HG02759 (cell line): ENCODE data around the gene CTIF.

Experiments
- ATAC-seq: cut with Tn5 transposase; IDR thresholded peaks from one replicate; pipeline ENCODE4 v1.9.1; 2021; ENCODE audit warnings: mild to moderate bottlenecking, moderate library complexity; ENCODE audit not compliant: unreplicated experiment

The CTIF gene

GRCh38 chr18:48662011-48662661 is 123.3 kb downstream of the CTIF start:
- no peak for ATAC-seq

DNA sequence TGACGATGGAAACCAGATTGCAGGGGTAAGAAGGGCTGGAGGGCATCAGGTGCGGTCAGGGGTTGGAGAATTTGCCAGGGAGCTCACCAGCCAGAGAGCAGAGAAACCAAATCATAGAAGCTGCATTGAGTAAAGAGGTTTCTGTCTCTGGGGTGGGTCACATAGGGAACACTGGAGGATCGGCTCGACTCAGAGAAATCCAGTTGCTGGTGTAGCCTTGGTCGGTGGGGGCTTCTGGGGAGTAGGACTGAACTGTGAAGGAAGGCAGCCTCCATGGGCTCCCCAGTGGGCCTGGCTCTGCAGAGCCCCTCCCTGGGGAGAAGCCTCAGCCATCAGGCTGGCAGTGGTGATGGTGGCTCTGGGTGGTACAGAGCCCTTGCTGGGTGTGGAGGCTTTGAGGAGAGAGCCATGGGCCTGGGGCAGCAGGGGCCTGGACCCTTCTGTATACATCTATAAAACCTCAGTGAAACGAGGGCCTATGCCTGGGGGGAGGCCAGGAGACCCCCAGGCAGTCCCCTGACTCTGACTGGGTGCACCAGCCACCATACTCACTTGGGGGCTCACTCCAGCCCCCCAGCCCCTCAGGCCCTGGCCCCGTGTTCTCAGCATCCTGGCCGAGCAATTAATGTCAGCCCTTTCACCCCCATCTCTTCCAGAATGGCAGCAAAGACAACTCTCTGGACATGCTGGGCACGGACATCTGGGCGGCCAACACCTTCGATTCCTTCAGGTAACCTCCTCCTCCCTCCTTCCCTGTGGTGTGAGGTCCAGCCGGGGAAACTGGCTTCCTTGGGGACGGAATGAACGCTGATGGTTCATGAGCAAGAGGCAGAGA is 124.5 kb downstream of the CTIF start:
- no peak for ATAC-seq

DNA sequence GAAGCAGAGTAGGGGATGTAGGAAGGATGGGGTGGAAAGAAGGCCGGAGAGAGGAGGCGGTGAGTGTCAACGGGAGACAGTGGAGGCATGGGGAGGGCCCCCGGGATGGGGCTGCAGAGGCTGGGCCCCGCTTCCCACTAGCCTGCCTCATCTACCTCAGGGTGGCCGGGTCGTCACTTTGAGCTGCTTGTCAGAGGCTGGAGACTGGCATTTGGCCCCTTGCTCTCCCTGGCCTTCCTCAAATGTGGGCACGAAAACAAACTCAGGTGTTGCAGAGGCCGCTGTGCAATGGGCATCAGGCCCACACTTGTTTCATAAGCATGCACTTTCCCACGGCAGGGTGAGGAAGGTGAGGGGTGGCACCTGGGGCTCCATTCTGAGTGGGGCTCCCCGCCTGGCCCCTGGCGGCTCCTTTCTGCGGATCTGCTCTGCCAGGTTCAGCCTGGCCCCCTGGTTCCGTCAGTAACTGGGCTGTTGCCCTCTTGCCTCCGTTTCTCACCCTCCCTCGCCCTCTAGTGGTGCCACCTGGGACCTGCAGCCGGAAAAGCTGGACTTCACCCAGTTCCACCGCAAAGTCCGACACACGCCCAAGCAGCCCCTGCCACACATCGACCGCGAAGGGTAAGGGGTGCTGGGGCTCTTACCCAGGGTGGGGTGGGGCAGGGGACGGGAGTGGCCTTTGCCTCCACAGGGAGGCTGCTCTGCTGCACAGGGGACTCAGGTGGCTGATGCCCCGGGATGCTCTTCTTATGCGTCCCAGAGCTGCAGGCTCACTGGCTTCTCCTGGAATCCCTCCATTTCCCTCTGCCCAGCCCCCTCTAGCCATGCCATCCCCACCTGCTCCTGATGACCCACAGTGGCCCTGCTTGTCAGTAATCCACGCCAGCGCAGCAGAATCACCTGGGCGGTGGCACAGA is 125.4 kb downstream of the CTIF start:
- ATAC-seq = no peak

- no peak for ATAC-seq
Observed at GRCh38 chr18:48665654-48666053, 126.8 kb downstream of the CTIF start.

DNA sequence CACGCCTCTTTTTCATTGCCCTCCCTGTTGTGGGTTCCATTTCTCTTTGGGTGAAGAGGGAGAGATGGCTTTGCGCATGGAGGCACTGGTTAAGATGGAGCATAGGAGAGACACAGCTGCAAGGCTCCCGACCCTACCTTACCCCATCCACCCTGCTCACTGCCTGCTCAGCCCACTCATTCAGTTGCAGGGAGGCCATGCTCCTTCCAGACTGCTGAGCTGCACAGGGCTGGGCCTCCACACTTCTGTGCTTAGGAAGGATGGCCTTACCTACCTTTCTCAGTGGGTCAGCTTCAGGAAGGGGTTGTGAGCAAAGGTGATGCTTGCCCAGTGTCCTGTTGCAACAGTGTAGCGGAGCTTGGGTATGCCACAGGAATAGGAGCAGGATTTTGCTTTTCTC is 127.8 kb downstream of the CTIF start:
- ATAC-seq = no peak

- ATAC-seq = peak; percentile 69
Observed at GRCh38 chr18:48667276-48668254, 128.7 kb downstream of the CTIF start.

DNA sequence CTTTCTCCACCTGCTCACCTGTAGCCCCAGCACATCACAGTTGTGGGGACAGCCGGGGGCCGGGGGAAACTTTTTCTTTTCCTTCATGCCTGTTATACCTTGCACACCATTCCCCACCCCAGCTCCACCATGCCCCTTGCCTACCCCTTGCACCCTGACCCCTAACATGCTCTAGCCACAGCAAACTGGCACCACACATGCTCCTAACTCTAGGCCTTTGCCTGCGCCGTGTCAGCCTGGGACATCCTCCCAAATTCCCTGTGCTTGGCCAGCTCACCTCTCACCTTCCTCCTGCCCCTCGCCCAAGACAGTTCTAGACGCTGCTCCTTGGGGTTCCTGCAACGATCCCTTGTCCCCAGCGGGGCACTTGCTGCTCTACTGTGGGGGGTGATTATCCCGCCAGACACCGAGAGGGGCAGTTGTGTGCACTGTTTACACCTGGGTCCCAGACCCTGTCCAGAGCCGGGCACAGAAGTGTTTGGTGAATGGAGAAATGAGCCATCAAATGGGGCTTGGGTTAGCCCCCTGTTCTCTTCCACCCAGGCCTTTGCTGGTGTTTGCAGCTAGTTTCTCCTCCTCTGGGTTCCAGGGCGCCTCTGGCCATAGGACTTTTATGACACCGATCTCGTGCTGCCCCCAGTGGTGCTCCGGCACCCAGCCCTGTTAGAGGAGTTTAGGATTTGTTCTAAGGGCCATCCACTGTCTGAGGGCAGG is 129.8 kb downstream of the CTIF start:
- no peak for ATAC-seq

DNA sequence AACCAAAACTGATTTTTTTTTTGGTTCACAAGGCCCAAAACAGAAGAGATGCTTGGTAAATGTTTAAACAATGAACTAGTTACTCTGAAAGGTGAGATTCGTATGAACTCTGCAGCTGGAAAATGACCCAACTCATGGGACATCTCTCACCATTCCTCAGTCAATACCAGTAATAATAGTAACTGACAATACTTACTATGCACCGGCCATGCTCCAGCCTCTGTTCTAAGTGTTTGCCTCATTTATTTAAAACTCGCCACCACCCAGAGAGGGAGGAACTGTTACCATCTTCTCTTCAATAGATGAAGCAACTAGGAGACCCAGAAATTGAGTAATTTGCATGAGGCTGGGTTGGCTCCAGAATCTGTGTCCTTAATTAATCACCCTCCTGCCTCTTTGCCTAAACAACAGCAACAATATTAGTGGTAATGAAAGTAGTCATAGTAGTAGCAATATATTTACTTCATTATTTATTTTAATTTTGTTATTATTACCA is 130.4 kb downstream of the CTIF start:
- ATAC-seq = no peak

DNA sequence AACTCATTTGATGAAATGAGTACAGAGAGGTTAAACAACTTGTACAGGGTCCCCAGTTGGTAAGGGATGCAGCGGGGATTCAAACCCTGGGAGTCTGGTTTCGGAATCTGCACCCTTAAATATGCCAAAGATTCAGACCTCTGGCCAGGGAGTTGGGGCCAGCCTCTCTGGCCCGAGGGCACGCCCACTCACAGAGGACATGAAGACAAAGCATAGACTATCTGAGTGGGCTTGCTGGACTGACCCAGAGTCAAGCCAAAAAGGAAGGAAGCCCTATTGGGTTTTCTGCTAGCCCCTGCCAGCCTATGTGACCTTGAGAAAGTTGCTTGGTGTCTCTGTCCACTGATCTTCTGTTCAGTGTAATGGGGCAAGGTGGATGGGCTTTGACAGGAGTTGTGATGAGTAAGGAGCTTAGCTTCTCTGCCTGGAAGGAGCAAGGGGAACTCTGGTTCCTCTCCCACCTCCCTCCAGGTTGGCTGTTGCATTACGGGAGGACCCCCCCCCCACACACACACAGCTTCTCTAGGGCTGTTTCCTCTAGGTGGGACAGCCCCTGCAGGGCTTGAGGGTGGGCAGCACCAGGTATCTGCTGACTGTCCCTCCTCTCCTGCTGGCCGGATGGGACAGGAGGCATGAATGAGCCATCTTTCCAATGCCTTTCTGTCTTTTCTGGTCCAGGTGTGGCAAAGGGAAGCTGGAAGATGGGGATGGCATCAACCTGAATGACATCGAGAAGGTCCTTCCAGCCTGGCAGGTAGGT is 131.3 kb downstream of the CTIF start:
- ATAC-seq = no peak

GRCh38 chr18:48670751-48671560 is 132.1 kb downstream of the CTIF start:
- ATAC-seq = no peak

DNA sequence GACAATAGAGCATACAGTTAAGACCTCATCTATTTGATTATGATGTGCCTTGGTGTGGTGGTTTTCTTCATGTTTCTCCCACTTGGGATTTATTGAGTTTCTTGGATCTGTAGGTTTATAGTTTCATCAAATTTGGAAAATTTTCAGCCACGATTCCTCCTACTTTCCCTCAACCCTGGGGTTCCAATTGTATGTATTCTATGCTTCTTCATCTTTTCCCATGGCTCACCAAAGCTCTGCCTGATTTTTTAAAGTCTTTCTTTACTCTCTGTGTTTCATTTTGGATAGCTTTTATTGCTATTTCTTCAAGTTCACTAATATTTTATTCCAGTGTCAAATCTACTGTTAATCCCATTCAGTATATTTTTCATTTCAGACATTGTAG is 132.7 kb downstream of the CTIF start:
- ATAC-seq = no peak

DNA sequence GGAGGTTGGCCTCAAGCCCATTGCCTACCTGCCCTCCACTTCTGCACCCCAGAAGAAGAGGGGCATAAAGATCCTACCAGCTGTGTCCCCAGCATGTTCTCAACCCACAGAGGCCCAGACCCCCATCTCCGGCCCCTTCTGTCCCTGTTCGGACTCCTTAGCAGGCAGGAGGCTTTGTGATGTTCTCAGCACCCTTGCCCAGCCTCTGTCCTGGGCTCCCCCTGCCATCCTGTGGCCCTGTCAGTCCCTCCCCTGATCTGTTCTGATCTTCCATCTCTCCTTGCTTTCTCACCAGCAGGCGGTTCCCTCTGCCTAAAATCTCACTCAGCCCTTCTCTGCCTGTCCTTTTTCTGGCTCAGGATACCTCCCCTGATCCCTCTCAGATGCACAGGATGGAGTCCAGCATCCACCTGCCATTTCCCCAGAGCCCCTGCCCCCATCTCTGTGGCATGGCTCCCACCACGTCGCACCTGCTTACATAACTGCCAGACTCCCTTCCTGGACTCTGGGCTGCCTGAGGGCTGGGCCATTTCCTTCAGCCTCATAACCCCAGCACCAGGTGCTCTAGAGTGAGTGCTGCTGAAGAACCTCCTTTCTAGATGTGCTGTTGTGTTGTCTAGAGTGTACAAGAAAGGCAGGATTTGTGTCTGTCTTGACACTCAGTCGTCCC is 134.0 kb downstream of the CTIF start:
- no peak for ATAC-seq

DNA sequence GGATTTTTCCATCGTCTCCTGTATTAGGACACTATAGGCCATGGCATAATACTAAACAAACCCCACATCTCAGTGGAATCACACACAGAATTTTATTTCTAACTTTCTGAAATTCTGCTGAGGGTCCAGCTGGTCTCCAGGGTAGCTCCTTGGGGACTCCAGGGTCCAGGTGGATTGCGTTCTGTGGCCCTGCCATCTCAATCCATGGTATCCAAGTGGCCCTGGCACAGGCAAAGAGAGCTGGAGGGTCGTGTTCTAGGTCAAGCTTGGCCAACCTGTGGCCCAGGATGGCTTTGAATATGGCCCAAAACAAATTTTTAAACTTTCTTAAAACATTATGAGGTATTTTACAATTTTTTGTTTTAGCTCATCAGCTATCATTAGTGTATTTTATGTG is 134.6 kb downstream of the CTIF start:
- ATAC-seq = no peak

DNA sequence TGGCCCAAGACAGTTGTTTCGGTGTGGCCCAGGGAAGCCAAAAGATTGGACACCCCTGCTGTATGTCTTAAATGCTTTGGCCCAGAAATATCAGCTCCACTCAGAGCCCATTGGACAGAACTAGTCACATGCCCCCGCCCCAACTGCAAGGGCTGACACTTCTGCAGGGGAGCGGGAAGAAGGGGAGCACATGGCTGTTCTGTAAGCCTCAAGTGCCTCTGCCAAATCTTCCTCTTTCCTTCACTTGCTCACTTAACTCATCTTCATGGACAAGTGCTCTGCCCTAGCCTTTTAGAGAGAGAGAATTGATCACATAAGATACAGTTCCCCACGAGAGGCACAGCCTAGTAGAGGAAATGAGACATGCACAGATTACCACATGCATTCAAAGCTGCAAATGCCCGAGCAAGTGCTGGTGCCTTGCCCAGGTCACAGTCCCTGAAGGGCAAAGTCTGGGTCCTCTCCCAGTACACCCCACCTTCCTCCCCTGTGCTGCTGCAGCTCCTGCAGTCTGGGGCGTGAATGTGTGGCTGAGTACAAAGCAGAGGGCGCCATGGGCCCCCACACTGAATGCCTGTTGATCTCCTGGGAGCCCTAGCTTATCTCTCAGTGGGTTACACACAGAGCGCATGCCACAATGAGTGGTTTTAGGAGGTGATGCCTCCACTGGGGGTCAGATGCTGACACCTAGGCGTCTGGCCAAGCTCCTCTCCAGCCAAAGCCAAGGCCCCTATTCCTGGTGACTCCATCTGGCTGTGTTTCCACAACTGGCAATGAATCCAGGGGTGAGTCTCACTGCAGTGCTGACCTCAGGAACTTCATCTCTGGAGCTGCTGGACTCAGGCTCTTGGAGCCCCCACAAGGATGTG is 135.3 kb downstream of the CTIF start:
- no peak for ATAC-seq

DNA sequence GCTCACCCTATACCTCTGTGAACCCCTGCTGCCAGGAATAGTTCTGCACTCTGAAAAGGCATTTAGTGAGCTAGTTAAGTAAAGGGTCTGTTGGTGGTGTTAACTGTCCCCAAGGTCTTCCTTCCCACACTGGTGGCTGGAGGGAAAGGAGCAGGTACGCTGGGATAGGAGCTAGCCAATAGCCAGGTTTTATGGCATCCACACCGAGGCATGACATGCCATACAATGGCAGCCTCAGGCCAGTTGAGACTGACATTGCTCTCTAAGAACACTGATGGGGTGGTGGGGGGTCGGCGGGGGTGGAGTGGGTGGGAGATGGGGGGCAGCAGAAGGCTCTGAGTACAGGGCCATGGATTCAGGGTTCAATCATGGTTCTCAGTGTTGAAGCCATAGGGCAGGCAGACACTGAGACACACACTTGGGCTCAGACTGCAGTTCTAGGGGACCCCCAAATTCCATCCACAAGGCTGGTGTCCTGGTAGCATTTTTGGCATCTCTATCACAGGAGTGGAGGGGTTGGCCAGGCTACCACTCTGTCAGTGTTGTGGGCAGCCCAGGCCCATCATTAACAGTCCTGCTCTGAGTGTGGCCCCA is 136.0 kb downstream of the CTIF start:
- no peak for ATAC-seq

DNA sequence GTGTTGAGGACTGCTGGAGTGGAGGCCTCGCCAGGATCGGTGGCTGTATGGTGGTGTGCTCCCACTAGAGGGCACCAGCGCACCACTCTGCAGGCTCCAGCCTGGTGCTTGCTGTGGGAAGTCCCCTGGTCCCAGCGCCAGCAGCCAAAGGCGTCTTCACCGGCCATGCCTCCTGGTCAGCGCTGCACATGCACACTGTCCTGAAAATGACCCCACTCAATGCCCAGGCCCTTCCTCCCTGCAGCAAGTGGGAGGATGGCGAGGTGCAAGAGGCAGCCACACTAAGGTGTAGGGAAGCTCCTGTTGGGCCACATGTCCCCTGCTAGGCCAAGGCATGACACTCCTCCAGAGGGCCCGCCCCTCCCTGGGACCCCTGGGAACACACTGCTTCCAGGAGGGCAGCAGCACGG is 136.5 kb downstream of the CTIF start:
- ATAC-seq = peak; percentile 87
